Hematopoietic multipotent progenitor cell treated with erythropoietin and hydrocortisone succinate and interleukin-3 and kit ligand, for 8 days (in vitro differentiated cells): ENCODE data around the gene PRIMA1.
"Not testable (repeated sequence)": the region's sequence is repeated elsewhere in the genome, so short reads cannot be mapped to it uniquely, and the experiment has no call there.

Experiments
- DNase-seq: peaks from one replicate; pipeline ENCODE4 v3.0.0-alpha.2; 2015

The PRIMA1 gene, protein sequence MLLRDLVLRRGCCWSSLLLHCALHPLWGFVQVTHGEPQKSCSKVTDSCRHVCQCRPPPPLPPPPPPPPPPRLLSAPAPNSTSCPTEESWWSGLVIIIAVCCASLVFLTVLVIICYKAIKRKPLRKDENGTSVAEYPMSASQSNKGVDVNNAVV

DNA sequence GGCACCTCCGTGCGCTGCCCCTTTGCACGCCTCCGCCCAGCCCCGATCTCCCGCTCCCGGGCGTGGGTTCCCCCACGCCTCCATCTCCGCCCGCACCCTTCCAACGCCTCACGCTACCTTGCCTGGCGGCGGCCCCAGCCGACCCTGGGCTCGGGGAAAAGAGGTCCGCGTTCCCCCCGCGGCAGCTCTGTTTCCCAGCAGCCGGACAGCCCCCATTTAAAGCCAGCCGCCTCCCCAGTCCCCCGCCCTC lies at the start of gene PRIMA1:
Gene PRIMA1 (minus strand): TSS at position 193 of the 250 bp plus-strand sequence. CDS start 767 bp downstream, outside the sequence.
- DNase-seq, result no peak

DNA sequence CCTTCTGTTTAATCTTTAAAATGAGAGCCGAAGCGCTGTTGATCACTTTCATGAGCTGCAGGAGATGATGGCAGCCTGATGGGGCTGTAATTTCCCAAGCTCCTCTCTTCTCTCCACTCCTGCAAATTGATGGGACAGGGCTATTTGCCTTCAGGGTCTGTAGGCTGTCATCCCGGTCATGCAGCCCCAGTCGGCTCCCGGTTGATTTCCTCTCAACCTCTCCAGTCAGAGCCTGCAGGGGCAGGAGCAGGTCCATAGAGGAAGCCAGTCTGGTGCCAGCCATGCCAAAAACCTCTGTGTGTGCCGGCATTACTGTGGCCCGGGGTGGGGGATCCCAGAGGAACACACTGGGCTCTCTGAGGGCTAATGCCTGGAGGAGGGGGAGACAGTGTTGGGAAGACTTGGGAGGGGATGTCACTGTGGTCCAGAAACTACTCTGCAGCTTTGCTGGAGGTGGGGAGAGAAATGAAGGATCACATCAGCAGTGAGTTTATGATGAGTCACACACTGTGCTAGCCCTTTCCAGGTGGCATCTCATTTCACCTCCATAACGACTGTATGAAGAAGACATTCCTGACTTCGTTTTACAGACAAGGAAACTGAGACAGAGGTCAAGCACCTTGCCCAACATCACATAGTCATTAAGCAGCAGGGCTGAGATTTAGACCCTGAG lies 46.5 kb upstream of the PRIMA1 start:
- no peak for DNase-seq

DNA sequence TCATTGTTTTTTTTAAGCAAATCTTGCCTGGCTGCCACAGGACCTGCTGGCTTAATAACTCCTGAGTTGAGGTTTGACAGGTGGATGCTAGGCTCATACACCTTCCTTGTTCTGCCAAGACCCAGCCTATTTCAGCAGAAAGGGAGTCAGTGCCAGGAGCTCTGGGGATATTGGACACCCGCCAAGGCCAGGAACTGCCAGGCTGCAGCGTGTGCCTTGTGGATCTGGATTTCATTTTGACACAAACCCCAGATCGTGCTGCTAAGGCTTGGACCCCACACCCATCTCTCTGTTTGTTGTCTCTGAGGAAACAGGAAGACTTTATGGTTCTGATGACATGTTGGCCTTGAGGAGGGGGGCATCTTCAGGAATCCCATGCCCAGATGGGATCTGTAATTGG lies 44.4 kb upstream of the PRIMA1 start:
- DNase-seq, result no peak

DNA sequence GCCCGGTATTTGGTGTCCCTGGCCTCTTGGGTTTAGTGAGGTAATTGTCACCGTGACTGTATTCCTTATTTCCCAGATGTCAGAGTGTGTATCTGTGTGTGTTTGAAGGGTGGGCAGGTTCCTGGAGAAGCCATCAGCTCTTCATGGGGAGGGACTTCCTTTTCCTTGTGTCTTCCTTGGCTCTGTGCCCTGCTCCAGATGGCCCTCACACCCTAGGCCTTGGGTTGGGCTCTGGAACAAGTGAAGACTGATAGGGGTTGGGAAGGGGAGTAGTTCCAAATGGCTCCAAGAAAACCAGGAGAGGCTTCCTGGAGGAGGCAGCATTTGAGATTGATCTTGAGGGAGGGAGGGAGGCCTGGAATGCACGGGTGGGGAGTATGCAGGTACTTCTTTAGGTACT lies 43.8 kb upstream of the PRIMA1 start:
- no peak for DNase-seq

DNA sequence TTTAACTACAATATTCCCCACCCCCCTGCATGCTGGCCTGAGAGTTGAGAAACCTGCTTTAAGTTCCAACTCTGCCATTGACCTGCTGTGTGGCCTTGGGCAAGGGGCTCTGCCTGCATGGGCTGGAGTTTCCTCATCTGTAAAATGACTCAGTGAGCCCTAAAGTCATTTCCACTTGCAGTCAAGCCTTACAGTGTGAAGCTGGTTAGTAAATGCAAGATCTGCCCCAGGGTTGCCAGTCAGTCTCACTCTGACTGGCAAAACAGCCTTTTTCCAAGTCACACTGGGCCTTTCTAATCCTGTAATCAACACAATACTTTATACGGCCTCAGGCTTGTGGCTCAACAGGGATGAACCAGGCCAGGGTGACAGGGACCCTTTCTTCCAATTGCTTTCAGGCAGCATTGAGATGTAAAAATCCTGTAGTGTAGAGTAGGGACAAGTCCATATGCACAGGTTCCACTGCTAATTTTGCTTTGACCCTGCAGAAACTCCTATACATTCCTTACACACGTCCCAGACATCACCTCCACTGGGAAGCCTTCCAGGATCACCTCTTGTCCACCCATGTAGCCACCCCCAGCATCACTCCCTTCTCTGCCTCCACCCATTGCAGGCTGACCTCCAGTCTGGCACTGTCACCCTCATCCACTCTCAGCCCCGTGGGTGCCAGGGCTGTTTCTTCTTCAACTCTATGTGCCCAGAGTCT lies 42.6 kb upstream of the PRIMA1 start:
- DNase-seq, result no peak

DNA sequence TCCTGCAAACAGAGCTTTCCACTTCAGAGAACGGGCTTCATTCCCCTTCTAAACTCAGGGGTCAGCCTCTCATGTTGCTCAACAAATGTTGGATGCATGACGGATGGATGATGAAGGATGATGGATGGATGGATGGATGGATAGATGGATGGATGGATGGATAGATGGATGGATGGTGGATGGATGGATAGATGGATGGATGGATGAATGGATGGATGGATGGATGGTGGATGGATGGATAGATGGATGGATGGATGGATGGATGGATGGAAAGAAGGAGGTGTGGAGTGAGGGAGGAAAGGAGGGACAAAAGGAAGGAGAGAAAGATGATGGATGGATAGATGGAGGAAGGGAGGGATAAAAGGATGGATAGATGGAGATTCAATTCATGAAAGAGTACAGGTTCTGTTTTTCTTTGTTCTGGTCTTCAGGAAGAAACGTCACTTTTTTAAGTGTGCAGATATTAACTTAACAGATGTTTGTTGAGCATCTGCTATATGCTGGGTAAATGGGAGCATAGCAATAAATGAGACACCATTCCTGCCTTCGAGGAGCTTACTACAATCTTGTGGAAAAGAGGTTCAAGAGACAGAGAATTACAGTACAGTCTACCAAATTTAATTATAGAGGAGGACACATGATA lies 41.7 kb upstream of the PRIMA1 start:
- no peak for DNase-seq

DNA sequence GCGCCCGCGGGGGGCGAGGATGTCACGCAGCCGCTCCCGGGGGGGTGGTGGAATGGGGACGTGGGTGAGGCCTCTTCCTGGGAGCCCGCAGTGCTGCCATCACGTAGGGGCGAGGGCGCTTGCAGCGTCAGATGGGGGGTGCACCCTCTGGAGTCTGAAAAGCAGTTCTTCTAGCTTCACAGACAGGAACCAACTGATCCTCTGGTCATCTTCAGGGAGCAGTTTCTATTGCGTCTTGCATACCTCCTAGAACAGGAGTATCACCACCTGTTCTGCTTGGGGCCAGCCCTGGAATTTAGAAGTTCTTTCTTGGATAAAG lies 36.9 kb upstream of the PRIMA1 start:
- DNase-seq, result no peak

DNA sequence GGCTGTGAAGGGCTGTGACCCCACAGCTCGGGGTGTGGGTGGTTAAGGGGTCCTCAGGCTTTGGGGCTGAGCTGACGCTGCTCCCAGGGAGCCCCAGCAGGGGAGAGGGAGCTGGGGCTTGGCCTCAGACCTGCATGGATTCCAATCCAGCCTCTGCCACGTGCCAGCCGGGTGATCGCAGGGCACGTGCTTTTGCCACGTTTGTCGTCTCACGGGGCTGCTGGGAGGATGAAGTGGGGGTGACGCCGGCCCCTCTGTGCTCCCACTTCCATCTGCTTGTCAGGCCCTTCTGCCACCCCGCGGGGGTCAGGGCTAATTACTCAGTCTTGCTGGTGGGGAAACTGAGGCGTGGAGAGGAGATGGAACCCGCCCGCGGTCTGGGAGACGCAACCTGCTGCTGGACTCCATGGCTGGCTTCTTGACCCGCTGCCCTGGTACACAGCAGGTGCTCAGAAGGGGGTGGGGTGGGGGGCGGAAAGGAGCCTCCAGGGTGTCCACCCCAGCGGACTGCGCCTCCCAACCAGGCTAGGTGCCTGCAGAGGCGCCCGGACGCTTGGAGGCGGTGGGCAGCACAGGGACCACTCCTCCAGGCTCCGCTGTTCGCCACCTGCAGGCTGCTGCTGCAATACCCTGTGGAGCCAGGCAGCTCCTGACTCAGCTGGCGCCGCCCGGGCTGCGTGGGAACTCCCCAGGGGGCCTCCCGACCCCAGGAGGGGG lies 36.4 kb upstream of the PRIMA1 start:
- DNase-seq, result no peak

DNA sequence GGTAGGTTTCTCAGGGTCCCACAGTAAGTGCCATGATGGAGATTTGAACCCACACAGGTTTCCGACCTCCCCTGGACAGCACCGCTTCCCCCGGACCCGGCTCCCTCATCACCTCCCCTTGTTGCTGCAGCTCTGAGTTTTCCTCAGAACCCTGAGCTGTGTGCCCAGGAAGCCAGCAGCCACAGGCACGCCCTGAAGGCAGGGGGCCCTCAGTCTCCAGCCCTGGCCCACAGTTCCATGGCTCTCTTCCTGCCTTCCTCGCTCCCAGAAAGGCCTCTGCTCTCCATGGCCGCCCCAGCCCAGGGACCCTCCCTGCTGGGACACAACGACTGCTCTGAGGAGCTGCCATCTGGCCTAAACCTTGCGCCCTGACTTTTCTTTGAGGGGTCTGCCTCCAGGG lies 35.8 kb upstream of the PRIMA1 start:
- no peak for DNase-seq

DNA sequence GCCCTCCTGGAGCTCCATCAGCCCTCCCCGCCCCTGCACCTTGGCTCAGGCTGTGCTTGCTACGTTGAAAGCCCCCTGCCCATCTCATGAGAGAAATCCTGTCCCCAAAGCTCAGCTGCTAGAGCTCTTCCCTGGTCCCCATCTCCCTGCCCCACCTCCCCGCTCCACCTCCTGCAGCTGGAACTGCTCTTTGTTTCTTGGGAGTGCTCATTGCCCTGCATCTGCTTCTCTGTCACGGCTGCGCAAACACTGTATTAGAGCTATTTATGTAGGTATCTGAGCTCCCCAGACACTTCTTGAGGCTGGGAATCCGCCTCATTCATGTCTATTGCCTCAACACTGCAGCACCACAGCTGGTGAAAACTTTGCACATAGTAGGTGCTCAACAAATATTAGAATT lies 32.8 kb upstream of the PRIMA1 start:
- DNase-seq, result no peak

DNA sequence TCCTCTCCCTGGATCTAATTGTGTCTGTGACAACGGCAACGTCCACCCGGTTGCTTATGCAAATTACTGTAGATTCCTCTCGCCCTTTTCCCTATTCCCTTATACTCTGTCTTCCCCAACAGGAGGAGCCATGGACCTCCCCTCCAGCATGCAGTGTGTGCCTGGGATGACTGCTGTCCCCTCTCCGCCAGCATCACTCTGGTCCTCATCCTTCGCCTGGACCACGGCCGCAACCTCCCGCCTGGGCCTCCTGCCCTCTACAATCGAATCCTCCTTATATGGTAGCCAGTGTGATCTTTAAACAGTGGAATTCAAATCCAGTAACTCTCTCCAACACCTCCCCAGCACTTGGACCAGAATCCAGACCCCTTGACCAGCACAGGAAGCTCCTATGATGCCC lies 30.6 kb upstream of the PRIMA1 start:
- no peak for DNase-seq

DNA sequence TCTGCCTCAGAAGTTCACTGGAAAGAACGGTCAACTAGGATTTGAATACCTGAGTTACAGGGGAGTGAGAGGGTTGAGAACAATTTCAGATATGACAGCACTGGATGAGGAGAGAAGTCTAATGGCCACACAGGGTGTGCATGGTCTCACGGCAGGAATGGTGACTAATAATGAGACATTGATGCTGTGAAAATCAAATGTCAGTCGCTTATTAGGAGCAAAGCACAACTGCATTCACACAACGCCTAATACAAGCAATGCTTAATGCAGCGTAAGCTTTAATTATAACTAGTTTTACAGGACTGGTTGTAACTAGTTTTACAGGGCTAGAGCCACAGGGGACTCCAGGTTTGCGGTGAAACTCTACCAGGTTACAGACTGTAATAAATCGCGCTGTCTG lies 23.4 kb upstream of the PRIMA1 start:
- DNase-seq, result no peak

DNA sequence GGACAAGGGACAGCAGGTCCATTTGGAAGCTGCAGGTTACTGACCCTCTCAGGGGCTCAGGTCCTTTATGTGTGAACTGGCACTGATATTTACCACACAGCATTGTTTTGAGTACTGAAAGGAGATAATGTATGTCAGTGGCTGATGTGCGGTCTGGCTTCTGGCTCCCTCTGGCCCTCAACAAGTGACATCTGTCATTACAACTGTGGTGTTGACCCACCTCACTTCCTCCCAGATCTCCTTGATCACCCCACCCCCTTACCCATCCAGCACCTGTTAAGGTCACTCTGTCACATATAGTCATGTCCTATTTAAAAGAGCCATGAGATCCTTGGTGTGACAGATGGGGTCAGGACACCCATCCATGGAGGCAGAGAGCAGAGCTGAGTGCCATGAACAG lies 22.7 kb upstream of the PRIMA1 start:
- no peak for DNase-seq

DNA sequence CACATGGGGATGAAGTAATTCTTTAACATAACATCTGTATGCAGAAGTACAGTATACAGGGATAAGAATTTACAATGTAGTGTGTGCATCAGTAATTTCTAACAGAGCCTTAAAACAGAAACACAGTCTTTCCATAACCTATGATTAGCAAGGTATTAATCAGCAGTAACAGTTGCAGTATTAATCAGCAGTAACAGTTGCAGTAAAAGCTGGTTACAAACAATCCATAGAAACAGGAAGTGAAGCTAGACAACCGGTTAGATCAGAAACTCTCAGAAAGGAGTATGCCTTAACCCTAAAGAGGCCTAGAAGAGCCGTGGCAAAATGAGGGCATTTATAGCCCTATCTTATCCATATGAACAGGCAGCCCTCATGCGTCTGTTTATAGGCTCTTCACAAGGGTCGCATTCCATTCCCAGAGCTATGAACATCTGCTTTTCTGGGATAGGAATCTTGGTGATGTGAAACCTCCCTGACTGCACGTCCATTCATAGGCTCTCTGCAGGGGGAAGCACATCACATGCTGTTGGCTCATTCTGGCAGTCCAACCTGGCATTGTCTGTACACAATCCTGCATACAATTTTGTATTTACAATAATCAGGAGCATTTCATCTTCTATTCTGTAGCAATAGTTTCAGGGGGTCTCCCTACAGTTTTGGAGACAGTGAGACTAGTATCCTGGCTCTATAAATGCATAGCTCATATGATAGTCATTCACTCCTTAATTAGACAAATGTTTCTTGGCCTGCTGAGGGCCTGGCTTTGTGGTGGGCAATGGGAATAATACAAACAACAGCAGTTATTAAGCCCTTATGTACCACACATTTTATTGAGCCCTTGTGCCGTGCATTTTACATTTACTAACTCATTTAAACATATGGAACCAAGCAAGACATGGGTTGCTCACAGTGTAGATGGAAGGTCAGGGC lies 21.5 kb upstream of the PRIMA1 start:
- DNase-seq, result not testable (repeated sequence)

DNA sequence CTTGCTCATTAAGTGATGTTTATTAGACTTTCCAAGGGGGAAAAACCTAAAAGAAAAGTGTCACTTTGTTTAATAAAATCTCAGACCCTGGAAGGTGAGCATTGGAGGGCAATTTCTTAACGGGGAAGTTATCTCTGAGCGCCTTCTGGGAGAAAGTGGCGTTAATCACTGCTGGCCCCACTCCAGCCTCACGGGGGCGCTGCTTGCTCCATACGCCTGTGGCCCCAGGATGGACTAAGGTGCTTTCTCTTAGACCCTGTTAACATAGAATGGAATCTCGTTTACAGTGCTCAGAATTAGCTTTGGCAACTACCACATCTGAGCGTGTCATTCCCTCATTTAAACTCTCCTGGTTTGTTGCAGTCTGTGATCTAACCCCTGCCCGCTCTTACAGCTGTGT lies 16.4 kb upstream of the PRIMA1 start:
- DNase-seq, result no peak

DNA sequence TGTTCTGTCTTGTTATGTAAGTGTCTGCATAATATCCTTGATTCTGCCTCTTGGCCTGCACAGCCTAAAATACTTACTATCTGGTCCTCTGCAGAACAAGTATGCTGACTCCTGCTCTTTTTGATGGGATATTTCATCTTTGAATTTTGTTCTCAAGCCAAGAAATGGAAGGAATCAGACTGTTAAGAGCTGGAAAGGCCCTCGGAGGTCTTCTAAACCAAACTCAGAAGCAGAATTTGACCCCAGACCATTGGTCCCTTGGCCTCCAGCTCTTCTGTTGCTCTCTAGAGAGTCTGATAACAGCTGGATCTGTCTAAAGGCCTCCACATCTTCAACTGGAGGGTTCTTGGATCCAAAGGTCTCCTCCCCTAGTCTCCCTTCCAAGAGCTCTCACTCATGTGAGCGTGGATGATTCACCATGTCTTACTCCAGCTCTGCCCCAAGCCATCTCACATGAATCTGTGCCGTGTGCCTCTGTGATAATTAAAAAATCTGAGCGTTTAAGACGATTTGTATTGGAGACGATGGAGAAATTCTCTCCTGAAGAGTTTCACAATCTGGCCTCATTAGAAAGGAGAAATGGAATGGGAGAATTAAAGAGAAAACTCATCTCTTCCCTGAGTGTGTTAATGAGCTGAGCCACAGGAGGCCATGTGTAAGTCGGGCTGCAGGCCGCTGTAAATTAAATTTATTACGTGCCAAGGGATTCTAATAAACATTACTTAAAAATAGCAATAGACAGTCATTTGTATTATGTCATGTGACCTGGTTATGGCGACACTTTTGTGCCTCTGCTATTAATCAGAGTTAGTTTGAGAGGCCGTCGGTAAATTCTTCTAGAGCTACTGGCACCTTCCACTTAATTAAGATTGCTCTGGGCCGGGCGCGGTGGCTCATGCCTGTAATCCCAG lies 15.4 kb upstream of the PRIMA1 start:
- DNase-seq, result no peak

DNA sequence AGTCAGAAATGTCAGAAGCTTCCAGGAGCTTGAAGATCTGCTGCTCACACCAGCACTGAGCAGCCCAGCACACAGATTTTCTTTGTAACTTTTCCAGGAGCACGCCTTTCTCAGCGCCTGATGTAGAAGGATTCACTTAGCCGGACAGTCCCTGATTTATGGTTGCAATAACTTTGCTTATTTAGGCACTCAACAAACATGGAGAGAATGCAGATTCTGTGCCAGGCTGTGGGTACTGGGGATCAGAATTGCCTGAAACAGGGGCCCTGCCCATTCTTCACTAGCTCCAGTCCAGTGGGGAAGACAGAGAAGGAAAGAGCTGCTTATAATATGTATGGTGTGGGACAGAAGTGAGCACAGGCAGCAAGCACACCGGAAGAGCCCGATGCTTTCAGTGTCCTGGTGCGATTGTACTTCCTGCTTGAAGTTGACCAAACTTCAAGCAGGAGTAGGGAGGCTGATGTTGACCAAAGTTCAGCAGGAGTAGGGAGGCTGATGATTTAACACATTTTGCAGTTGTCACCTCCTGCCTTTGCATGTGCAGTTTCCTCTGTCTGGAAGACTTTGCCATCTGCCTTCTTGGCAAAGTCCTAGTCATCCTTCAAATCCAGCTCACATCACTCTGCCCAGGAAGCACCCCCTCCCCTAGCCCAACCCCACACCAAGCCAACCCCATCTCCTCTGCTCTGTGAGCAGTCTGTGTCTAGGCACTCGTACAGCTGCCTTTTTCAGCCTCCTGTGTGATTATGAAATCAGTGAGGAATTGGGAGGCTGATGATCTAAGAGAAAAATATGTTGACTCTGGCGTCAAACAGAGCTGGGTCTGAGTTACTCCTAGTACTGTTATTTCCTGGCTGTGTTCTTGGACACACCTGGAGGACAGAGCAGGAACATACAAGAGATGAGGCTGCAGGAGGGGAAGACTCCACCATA lies 12.0 kb upstream of the PRIMA1 start:
- no peak for DNase-seq

DNA sequence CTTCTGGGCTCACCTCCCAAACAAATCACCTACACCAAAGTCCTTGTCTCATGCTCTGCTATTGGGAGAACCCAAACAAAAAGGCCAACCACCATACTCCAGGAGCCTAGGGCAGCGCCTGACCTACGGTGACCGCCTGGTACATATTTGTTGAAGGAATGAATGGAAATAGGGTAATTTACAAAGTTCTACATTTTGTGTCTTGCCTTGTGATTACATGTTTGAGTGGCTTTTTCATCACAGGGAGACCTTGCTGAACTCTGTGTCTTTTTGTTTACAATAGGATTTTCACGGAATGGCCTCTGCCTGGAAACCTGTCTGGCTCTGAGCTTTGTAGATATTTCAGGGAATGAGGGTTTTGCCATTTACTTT lies 11.3 kb upstream of the PRIMA1 start:
- DNase-seq, result no peak

DNA sequence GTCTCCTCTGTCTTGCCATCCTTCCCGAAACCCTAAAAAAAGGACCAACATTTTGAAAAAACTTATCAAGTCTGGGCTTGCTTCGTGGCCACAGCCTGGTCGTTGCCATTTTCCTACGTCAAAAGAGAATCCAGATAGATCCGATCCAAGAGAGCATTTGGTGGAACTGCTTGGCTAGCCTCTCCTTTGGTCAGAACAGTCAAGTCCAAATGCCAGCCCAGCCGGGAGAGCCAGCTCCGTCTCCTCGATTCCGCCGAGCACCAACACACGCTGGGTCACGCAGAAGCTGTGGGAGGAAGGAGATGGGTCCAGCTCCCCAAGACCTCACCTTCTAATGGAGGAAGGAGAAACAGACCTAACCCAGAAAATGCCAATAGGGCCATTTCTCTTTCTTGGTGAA lies 9.3 kb upstream of the PRIMA1 start:
- no peak for DNase-seq

DNA sequence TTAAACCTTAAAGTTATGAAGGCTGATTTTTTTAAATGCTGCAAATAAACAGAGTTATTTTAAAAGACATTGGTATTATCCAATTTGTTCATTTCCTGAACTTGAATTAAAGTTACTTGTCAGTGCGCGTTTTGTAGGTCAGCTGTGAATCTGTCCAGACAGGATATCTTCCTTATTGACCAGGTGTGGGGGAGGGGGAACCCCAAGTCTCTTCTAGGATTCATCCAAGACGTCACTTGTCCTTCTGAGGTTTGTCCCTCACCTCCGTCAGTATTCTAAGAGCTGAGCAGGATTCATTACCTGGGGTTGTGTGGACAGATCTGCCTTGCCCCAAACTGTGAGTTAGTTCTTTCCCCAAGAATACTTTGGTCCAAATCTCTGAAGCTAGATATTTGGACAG lies 8.8 kb upstream of the PRIMA1 start:
- DNase-seq, result no peak

DNA sequence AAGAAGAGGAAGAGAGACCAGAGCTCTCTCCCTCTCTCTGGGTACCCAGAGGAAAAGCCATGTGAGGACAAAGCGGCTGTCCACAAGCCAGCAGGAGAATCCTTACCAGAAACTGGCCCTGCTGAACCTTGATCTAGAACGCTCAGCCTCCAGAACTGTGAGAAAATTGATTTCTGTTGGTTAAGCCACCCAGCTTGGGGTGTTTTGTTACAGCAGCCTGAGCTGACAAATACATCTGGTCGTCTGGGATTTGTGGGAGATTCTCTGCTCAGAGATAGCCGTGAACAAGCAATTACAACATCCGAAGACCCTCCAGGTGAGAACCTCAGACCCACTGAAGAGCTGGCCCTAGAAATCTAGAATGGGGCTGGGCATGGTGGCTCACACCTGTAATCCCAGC lies 6.5 kb upstream of the PRIMA1 start:
- no peak for DNase-seq
